GM18870 (cell line): Measurements from ENCODE around the gene LCP1.
A peak's percentile ranks its signal among the peaks of the same experiment; 100 is the strongest.
"Not testable (repeated sequence)": the region's sequence is repeated elsewhere in the genome, so short reads cannot be mapped to it uniquely, and the experiment has no call there.

ENCODE experiments used
- ATAC-seq: cut with Tn5 transposase; IDR thresholded peaks from one replicate; pipeline ENCODE4 v1.9.1; 2021; ENCODE audit warnings: moderate library complexity; ENCODE audit not compliant: unreplicated experiment

LCP1 gene, protein sequence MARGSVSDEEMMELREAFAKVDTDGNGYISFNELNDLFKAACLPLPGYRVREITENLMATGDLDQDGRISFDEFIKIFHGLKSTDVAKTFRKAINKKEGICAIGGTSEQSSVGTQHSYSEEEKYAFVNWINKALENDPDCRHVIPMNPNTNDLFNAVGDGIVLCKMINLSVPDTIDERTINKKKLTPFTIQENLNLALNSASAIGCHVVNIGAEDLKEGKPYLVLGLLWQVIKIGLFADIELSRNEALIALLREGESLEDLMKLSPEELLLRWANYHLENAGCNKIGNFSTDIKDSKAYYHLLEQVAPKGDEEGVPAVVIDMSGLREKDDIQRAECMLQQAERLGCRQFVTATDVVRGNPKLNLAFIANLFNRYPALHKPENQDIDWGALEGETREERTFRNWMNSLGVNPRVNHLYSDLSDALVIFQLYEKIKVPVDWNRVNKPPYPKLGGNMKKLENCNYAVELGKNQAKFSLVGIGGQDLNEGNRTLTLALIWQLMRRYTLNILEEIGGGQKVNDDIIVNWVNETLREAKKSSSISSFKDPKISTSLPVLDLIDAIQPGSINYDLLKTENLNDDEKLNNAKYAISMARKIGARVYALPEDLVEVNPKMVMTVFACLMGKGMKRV

GRCh38 chr13:46181840-46182490 is at the start of gene LCP1:
LCP1 (minus strand) TSS chr13:46182177; CDS start chr13:46159662, 22,515 bp downstream.
- ATAC-seq = peak; percentile 63

DNA sequence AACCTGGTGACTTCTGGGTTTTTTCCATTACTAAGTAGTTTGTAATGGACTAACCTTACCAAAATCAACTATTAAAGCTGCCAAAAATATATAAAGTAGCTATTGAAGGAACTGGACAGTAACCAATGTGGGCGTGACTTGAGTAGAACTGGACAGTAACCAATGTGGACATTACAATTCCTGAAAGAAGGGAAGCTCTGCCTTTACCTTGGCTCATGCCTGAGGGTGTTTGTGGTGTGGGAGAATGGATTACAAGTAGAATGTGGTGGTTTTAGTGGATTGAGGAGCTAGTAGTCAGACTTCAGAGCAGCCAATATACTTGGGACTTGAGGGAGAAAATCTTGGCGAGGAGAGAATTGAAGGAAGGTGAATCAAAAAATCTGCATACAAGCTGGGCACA is 47.3 kb upstream of the LCP1 start:
- ATAC-seq = no peak

DNA sequence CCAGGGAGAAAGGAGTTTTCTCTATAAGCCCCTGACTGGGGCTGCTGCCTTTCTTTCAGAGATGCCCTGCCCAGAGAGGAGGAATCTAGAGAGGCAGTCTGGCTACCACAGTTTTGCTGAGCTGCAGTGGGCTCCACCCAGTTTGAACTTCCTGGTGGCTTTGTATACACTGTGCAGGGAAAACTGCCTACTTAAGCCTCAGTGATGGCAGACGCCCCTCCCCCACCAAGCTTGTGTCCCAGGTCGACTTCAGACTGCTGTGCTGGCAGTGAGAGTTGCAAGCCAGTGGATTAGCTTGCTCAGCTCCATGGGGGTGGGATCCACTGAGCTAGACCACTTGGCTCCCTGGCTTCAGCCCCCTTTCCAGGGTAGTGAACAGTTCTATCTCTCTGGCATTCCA is 38.3 kb upstream of the LCP1 start:
- not testable (repeated sequence) for ATAC-seq

DNA sequence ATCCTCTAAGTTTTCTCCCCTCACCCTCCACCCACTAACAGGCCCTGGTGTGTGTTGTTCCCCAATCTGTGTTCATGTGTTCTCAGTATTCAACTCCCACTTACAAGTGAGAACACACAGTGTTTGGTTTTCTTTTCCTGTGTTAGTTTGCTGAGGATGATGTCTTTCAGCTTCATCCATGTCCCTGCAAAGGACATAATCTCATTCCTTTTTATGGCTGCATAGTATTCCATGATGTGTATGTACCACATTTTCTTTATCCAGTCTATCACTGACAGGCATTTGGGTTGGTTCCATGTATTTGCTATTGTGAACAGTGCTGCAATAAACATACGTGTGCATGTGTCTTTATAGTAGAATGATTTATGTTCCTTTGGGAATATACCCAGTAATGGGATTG is 32.8 kb upstream of the LCP1 start:
- ATAC-seq = not testable (repeated sequence)

DNA sequence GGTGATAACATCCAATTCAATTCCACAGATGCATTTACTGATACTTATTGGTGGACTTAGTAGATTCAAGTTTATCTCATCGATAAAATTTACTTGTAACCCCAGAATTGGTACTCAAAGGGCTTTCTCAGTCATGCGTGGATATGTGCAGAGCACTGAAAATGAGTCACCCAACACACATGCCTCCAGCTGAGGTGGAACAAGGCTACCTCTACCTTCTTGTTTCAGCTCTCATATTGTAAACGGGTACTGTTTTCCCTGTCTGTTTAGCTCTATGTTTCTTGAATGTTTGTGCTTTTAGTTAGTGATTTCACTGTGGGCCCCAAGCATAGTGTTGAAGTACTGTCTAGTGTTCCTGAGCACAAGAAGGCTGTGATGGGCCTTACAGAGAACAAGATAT is 31.3 kb upstream of the LCP1 start:
- ATAC-seq = no peak

DNA sequence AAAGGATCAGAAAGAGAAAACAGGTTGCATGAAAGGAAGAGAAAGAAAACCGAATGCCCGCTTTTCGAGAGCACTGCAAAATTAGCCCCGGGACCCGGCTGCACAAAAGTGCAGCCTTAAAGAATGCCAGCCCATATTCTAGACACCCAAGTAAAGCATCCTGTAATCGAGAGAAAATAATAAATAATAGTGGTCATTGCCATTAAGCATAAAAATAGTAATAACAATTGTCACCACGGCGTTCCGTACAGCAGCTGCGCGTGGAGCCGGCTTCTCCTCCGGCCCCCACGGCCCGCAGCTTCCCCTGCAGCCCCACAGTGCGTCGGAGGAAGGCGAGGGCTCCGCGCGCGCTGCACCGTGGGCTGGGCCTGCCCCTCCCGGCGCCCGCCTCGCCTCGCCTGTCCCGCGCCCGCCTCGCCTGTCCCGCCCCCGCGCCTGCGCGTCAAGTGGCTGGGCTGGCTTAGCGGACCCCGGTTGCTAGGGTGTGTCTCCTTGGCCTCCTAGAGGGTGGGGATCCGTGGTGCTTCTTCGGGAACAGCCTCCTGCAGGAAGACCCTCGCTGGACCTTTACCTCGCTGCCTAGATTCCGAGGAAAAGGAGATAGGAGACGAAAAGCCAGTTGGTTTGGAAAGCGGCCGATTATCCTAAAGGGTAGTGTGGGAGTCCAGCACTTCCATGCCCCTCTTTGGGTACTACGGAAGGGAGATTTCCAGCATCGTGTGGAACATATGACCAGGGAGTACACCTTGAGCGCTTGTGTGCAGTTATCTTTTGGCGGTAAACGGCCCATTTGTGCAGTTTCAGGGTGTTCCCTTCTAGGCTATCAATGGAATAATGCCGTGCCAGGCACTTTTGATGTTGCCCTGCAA is 29.7 kb upstream of the LCP1 start, which contains the start of gene LRRC63:
Gene LRRC63 (plus strand): TSS at position 446 of the 869 bp plus-strand sequence. CDS start 1,107 bp downstream, outside the sequence.
- peak; percentile 52 for ATAC-seq

GRCh38 chr13:46211116-46211482 is 29.1 kb upstream of the LCP1 start:
- peak; percentile 25 for ATAC-seq

- ATAC-seq = no peak
These were observed 28.5 kb upstream of the LCP1 start for GRCh38 chr13:46210362-46211083.

DNA sequence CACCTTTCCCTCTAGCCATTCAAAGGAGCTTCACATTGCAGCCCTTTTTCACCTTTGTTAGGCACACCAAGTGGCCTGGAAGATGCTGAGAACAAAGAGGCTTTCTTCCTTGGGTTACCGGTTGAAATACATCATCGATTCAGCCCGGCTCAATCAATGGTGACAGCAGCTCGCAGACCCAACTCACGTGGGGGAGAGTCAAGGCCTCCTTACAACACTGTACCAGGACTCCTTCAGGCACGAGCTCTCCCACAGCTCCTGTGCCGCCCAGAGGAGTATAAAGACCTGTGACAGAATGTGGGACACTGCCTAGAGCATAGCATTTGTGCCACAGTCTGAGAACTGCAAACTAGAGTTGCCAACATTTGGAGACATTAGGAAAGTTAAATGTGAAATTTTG is 25.9 kb upstream of the LCP1 start:
- ATAC-seq = no peak

DNA sequence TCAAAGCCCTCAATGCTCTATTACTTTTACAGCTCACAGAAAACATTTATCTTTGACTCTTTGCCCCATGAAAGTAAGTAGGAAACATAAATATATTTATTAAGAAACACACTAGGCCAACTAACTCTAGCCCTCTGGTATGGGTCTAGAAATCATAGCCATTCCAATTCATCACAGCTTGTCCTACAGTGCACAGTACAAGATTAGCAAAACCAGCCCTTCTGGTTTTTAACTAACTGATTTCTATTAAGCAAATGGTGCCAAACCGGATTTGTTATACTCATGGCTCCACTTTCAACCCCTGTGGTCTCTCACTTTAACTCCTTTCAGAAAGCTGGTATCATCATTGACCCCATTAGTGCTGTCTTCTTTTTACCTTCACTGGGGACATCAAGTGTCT is 24.2 kb upstream of the LCP1 start:
- no peak for ATAC-seq

- no peak for ATAC-seq
These were observed 21.0 kb upstream of the LCP1 start for GRCh38 chr13:46202966-46203365.

GRCh38 chr13:46202188-46202795 is 20.3 kb upstream of the LCP1 start:
- ATAC-seq = no peak

DNA sequence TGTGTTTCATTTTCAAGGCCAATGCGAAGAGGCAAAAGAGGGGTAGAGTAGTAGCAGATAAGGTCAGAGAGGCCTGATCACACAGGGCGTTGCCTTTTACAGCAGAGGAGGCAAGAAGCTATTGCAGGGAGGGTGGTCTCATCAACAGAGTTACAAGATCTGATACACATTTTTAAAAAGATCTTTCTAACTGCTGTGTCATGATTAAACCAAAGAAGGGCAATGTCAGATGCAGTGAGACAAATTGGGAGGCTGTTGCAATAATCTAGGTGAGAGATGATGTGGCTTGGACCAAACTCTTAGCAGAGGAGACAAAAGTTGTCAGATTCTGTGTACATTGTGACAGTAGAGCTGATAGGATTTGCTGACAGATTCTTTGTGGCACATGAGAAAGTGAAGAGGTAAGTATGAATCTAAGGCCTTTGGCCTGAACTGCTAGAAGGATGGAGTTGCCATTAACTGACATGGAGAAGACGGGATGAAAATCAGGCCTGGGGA is 16.8 kb upstream of the LCP1 start:
- ATAC-seq = no peak

GRCh38 chr13:46197299-46198048 is 15.5 kb upstream of the LCP1 start:
- no peak for ATAC-seq

- no peak for ATAC-seq
These were observed 13.0 kb upstream of the LCP1 start for GRCh38 chr13:46195016-46195415.

GRCh38 chr13:46192412-46192811 is 10.4 kb upstream of the LCP1 start:
- ATAC-seq = no peak

DNA sequence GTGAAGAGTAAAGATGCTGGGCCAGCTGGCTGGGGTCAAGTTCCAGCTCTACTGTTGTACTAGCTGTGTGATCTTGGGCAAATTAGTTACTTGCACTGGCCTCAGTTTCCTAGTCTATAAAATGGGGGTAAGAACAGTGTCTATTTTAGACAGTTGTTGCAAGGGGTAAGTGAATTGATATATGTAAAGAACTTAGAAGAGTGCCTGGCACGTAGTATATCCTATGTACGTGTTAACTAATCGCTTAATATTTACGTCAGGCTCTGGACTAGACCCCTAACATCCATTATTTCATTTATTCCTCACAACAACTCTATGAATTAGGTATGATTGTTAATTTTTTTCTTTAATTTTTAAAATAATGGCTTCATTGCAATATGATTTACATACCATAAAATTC is 3.7 kb upstream of the LCP1 start:
- ATAC-seq = no peak

DNA sequence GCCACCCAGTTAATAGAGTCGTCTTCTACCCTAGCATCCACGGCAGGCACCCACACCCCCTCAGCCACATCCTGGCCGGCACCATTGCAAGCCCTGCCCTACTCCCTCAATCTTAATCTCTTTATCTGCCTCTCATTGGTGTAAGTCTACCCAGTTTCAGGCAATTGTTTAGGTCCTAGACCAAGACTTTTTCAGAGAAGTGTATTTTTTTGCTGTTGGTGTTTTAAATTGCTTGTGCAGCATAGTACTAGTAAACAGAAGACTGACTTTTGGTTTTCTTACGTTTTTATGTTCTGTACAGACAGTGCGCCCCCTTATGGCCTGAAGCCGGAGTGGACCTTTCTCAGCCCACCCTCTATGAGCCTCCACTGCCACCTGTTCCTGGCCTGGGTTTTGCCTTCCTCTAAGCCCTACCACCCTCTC is 2.3 kb upstream of the LCP1 start:
- ATAC-seq = peak; percentile 33
